Jurkat, Clone E6-1 (cell line): ENCODE measurements around the gene KLHL14. TPM values are rescaled to one million over a fixed set of nuclear protein-coding genes. Genes with fewer than 3 reads are reported as not detected.
"Not testable (repeated sequence)": the region's sequence is repeated elsewhere in the genome, so short reads cannot be mapped to it uniquely, and the experiment has no call there.

Experiments
- DNase-seq: peaks from one replicate; pipeline ENCODE4 v3.0.0-alpha.2; 2011; ENCODE audit warnings: low read depth, low spot score
- H3K4me3 ChIP-seq: 2 replicates; pipeline ENCODE4 v1.5.1; 2011; ENCODE audit warnings: mild to moderate bottlenecking, low read length, control low read depth, moderate library complexity
- polyA plus RNA-seq: library from polyadenylated mRNA; unstranded; fragments of >200 nt; gene quantifications from one replicate; pipeline ENCODE4 v1.2.1, GENCODE V29; 2012; ENCODE audit warnings: missing spikeins; ENCODE audit not compliant: insufficient read length, insufficient read depth

KLHL14 gene
- 0.47 TPM for polyA plus RNA-seq

DNA sequence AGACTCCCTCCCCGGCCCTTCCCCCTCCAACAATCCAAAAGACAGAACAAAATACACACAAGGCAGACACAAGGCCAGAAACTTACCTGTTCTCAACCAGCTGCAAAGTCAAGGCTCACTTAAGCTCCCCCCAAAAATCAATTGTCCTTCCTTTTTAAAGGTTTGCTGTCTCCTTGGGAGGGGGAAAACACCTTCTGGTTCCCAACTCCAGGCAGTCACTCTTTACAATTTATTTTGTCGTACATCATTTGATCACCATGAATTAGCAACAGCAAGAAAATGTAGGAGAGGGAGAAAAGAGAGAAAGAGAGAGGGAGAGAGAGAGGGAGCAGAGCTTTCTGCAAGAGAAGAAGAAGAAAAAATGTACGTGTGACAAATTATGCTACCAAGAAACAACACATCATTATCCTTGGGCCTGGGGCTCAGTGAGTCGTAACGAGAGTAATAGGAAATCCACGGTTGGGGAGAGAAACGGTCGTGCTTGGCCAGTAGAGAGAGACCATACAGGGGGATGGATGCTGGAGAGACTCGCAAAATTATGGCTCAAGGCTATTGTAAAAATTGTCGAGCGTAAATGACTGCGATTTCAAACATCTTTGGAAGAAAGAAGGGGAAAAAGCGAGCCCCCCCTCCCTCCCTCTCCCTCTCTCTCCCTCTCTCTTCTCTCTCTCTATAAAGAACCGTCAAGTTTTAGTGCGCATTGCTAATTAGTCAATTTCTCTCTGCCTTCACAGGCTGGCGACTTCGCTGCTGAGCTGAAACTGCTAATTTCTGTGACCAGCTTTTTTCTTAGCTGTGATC, at the start of gene KLHL14:
Gene KLHL14 (minus strand): TSS at position 443 of the 801 bp plus-strand sequence. CDS start 2,432 bp downstream, outside the sequence.
- no peak for DNase-seq
- H3K4me3 ChIP-seq, result no peak within 1 kb of the TSS

- no peak overlapping the region for H3K4me3 ChIP-seq
These were observed 49.4 kb upstream of the KLHL14 start for GRCh38 chr18:32822197-32822596.

DNA sequence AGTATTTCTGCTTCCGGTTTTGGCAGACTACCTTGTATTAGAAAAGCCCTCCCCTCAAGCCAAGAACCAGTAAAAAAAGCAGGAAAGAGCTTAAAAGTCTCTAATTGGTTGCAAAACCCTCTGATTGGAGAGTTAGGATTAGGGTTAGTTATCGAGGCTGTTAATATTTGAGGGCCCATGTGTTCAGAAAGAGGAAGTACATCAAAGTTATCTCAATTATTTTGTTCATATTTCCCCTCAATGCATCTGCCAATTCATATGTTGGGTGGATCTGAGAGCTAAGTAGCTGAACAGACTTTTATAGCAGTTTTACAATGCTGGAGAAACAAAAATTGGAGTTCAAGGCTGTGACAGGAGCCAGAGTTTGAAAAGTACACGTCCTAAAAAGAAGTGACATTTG, 43.1 kb upstream of the KLHL14 start:
- no peak overlapping the region for H3K4me3 ChIP-seq
- no peak for DNase-seq

More at GRCh38 chr18:32822197-32822596, 49.4 kb upstream of the KLHL14 start:
- DNase-seq, result no peak

DNA sequence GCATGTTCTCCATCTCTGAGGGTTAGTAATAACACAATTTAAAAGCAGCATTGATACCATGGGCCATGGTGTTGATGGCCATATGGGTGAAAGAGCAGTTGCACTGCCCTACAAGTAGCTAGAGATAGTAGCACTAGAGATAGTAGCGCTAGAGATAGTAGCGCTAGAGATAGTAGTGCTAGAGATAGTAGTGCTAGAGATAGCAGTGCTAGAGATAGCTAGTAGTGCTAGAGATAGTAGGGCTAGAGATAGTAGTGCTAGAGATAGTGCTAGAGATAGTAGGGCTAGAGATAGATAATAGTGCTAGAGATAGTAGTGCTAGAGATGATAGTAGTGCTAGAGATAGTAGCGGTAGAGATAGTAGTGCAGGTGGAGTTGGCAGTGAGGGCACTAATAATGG, 39.5 kb upstream of the KLHL14 start:
- DNase-seq, result no peak
- no peak overlapping the region for H3K4me3 ChIP-seq

DNA sequence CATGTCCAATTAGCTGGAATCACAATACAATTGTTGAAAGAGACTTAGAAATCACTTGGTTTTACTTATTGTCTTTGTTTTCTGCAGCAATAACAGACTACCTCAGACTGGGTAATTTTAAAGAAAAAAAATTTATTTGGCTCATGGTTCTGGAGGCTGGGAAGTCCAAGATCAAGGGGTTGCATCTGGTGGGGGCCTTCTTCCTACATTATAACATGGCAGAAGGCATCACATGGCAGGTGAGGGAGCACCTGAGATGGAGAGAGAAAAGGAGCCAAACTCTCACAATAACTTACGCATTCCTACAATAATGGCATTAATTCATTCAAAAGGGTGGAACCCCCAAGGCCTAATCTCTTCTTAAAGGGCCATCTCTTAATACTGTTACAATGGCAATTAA, 37.5 kb upstream of the KLHL14 start:
- no peak overlapping the region for H3K4me3 ChIP-seq
- no peak for DNase-seq

DNA sequence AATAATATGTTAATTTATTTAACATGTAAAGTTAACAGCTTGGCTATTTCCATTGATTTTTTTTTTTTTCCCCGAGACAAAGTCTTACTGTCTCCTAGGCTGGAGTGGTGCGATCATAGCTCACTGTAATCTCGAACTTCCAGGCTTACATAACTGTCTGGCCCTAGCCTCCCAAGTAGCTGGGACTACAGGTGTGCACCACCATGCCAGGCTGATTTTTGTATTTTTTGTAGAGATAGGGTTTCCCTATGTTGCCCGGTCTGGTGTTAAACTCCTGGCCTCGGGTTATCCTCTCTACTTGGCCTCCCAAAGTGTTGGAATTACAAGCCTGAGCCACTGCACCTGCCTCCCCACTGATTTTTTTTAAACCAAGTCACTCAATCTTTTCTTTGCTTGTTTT, 32.5 kb upstream of the KLHL14 start:
- no peak overlapping the region for H3K4me3 ChIP-seq
- no peak for DNase-seq

- H3K4me3 ChIP-seq, result no peak overlapping the region
These were observed 31.5 kb upstream of the KLHL14 start for GRCh38 chr18:32804134-32804888.

DNA sequence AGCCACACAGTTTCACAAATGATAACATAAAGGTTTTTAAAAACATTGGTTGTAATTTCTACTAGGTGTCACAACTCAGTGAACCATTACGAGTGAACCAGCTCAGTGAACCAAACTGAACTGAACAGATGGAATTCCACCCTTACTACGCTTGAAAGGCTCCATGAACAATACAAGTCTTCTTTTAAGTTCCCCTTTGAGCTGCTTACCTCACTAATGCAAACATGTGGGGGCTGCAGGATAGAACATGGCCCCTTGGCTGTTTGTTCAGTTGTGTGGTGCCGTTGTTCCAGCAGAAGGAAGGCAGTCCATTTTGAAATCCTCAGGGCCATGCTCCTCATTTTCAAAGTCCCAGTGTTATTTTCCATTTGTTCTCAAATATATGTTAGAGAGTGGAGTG, 30.7 kb upstream of the KLHL14 start:
- no peak for DNase-seq
- H3K4me3 ChIP-seq, result no peak overlapping the region

More at GRCh38 chr18:32804134-32804888, 31.5 kb upstream of the KLHL14 start:
- DNase-seq, result no peak

- no peak for DNase-seq
- no peak overlapping the region for H3K4me3 ChIP-seq
These were observed 30.0 kb upstream of the KLHL14 start for GRCh38 chr18:32802591-32803451.

DNA sequence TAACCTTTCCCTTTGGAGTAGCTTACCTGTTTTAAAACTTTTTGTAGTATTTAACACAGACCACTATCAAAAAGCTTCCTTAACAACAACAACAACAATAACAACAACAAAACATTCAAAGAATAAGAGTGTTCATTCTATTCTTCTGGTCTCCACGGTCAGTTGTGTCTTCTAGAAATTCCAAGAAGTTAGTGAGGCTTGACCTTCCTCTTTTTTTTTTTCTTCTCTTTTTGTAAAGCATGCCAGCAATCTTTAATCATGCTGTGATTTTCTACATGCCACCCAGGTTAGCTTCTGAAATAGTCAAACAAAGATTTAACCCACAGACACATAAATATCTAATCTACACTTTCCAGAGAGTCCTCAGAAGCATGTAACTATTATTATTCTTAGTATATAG, 28.4 kb upstream of the KLHL14 start:
- DNase-seq, result no peak
- no peak overlapping the region for H3K4me3 ChIP-seq

DNA sequence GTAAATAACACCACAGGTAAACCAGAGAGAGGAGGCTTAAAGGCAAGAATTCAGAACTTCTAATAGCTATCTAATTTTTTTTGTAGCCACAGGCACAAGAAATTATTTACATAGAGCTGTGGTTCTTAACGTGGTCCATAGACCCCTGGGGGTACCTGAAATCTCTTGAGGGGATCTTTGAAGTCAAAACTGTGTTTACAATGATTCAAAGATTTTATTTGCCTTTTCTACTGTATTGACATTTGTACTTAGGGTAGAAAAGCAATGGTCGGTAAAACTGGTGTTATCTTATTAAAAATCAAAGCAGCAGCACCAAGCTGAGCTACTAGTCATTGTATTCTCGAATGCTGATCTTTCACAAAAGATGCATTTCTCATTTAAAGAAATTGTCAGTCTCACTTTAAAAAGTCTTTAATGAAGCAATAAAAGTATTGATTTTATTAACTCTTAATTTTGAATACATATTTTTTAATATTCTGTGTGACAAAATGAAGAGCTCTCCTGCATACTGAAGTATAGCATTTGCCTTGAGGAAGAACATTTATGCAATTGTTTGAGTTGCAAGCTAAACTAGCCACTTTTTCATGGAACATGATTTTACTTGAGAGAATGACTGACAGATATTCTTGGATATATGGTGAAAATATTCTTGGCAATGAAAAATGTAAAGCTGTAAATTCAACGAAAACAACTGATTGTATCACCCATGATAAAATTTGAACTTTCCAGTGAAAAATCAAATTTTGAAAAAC, 25.6 kb upstream of the KLHL14 start:
- DNase-seq, result no peak
- H3K4me3 ChIP-seq, result no peak overlapping the region

DNA sequence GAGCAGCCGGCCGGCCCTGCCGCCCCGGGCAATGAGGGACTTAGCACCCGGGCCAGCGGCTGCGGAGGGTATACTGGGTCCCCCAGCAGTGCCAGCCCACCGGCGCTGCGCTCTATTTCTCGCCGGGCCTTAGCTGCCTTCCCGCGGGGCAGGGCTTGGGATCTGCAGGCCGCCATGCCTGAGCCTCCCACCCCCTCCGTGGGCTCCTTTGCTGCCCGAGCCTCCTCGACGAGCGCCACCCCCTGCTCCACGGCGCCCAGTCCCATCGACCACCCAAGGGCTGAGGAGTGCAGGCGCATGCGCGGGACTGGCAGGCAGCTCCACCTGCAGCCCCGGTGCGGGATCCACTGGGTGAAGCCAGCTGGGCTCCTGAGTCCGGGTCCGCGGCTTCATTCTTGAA, 21.8 kb upstream of the KLHL14 start:
- H3K4me3 ChIP-seq, DNase-seq: not testable (repeated sequence)

GRCh38 chr18:32779010-32779409, 6.2 kb upstream of the KLHL14 start:
- no peak overlapping the region for H3K4me3 ChIP-seq
- no peak for DNase-seq

GRCh38 chr18:32777049-32777448, 4.2 kb upstream of the KLHL14 start:
- DNase-seq, result no peak
- no peak overlapping the region for H3K4me3 ChIP-seq

- no peak for DNase-seq
- H3K4me3 ChIP-seq, result no peak overlapping the region
These were observed 3.7 kb upstream of the KLHL14 start for GRCh38 chr18:32776561-32776960.

DNA sequence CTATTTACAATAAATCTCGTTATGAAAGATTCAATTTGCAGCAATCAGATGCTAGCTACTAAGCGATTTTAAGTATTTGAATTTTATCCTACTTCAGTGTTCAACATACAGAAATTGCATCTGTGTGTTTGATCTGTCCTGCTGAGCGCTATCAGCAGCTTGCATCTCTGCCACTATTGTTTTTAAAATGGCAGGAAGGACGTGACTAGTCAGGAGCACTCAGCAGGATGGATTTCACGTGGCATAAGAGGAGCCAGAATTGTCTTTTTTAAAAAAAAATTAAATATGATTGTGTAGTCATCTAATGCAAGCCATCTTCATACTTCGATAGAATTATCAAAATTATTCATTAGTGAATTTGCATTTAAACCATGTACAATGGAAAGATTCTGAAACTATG, 2.8 kb upstream of the KLHL14 start:
- no peak overlapping the region for H3K4me3 ChIP-seq
- no peak for DNase-seq

DNA sequence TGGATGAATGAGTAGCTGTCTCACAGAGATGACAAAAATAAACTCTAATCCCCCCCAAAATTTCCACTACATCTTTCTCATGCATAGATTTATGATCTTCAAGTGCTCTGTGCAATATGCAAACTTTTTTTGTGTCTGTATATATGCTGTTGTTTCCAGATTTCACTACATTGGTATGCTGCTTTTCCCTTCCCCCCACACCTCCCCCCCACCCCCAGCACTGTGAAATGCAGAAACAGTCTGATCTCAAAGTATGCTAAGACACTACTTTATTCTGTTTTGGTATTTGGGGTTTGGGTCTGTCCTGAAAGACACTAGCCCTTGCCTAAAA, 524 bp upstream of the KLHL14 start:
- no peak overlapping the region for H3K4me3 ChIP-seq
- no peak for DNase-seq

GRCh38 chr18:32771871-32772580, 797 bp downstream of the KLHL14 start:
- H3K4me3 ChIP-seq, result no peak overlapping the region
- DNase-seq, result no peak
